Brain pericyte (primary cell): Measurements from ENCODE around the gene EFCAB3.
"Not testable (repeated sequence)": the region's sequence is repeated elsewhere in the genome, so short reads cannot be mapped to it uniquely, and the experiment has no call there.

Experiments
- DNase-seq: peaks from one replicate; pipeline ENCODE4 v3.0.0-alpha.2; 2012; ENCODE audit warnings: low read depth, low spot score

The EFCAB3 gene

DNA sequence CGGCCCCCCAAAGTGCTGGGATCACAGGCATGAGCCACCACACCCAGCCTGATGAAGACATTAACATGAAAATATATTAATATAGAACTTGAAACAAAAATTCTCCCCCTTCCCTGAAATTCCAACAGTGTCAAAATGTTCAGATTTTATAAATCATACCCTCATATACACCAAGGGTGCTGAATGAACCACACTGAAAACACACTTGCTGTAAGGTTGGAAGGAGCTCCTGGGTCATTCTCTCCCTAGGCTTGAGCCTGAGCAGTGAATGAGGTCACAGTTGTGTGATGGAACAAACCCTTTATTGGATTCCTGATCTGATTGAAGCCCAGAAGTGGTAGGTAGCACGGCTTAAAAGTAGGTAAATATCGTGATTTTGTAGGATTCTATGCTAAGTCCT is at the start of gene EFCAB3:
Gene EFCAB3, plus strand, starts transcription at position 301 of the 400 bp plus-strand sequence. CDS start 2,427 bp downstream, outside the sequence.
- DNase-seq: no peak

DNA sequence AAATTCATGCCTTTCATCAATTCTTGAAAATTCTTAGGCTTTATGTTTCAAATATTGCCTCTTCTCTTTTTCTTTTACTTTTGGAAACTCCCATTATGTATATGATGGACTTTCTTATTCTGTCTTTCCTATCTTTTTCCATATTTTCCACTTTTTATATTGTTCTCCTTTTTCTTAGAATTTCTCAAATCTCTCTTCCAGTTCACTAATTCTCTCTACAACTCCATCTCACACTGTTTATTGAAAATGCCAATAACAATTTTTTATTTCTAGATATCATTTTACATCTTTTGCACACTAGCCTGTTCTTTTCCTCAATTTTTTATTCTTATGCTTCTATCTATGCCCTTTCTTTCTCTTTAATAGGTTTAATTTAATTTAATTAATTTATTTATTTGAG is 43.8 kb upstream of the EFCAB3 start:
- DNase-seq: no peak

DNA sequence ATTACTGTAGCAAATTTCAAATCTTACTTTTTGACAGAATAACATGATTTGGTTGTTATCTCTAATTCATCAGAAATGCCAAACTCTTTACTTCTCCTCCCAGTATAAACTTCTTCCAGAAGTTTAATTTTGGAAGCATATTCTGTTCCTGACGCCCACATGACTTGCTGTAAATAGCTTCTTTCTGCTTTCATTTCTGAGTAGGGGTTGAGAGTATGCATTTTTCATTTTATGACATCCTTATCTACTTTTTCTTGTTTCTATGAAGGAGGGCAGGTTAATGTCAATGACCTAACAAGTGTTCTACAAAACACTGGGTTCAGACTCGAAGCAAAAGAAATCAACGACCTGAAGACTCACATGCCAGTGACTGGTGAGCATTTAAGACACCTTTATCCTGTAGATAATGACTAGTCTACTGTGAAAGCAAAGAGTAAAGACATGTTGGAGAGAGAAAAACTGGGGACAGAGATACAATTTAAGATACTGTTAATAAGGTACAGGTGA is 36.5 kb upstream of the EFCAB3 start:
- DNase-seq: no peak

DNA sequence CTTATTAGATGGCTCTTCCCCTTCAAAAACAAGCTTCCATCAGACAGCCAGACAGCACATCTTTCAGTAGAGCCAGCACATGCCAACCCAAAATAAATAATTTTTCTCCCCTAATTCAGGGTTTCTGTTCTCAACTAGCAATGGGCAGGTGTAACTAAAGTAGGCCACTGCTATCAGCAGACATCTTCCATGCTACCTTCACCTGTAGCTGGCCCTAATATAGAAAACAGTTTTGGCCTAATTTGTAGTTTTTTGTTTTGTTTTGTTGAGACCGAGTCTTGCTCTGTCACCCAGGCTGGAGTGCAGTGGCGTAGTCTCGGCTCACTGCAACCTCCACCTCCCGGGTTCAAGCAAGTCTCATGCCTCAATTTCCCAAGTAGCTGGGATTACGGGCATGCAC is 29.2 kb upstream of the EFCAB3 start:
- no peak for DNase-seq

DNA sequence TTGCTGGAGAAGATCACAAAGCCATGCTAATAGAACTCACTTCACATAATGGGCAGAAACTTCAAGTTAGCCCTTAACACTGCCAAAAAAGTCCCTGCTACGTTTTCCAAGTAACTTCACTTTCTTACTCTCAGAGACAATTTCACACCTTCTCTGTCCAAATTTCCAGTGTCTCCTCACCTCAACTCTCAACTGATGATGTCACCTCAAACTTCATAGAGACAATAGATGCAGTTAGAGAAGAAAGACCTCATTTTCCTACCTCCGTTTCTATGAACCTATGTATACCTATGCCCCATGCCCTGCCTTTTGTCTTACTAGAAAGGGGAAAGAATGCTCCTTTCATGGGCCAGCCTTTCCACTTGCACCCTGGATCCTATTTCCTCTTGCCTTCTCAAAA is 14.2 kb upstream of the EFCAB3 start:
- no peak for DNase-seq

DNA sequence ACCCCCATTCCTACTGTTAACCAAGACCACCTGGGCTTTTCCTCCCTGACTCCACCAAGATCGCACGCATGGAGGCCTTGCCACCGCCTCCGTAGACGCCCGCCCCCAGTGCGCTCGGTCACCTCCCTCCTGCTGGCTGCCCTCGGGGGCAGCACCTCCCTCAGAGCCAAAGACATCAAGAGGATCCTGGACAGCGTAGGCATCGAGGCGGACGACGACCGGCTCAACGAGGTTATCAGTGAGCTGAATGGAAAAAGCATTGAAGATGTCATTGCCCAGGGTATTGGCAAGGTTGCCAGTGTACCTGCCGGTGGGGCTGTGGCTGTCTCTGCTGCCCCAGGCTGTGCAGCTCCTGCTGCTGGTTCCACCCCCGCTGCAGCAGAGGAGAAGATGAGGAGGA is 1.2 kb downstream of the EFCAB3 start:
- DNase-seq: no peak

DNA sequence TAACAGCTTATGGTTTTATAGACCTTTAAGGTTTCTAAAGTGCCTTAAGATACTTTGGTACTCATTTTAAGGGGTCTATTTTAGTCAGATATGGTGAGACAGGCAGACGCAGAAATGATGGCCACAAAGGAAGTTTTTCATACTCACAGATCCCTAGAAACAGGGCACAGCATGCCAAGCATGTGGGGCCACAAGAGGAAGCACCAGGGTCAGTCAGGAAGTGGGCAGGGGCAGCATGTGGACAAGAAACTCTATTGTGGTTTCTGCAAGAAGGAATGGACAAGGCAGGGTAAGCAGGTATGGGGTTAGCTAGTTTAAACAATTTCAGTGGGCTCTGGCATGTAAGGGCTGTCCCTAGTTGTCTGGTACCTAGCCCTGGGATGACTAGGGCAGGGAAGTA is 8.5 kb downstream of the EFCAB3 start:
- DNase-seq: no peak

DNA sequence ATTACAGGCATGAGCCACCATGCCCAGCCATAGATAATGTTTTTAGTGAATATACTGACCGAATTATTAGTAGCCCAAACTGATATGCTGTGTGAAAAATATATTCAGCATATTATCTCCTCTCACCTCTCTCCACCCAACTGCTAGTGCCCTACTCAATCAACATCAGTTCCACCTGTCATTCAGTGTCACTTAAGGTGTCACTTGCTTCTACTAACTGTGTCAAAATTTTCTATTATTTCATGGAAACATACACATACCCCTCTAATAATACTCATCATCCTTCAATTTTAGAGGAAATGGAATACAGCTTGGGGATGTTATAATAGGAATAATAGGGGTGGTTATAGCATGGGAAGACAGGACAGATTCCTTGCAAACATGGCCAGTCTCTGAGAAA is 12.6 kb downstream of the EFCAB3 start:
- no peak for DNase-seq

DNA sequence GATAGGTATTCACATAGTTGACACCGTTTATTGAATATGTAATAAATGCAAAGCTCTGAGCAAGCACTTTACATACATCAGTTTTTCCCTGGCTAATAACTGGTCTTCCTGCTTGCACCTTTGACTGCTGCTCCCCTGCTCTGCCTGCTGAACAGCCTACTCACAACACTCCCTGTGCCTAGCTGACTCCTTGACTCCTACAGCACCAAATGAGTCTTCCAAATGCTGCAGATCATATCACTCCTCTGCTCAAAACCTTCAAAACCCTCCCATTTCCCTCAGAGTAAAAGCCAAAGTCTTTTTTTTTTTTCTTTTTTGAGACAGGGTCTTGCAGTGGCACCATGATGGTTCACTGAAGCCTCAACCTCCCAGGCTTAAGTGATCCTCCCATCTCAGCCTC is 18.5 kb downstream of the EFCAB3 start:
- no peak for DNase-seq

DNA sequence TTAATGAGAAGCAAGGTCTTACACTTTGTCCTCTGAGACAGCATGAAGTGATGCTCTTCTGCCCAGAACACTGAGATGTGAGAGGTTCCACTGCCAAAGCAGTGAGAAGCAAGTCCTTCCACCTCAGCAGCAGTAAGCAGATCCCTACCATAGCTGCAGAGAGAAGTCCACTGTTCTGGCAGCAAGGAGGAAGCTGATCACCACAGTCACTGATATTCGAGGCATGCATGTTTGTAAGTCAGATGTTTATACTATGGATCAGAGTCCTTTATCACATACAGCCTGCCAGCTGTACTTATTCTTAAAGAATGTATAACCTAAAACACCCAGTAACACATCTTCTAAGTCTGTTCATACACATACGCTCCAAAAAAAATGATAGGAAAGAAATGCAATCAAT is 25.1 kb downstream of the EFCAB3 start:
- DNase-seq: no peak

DNA sequence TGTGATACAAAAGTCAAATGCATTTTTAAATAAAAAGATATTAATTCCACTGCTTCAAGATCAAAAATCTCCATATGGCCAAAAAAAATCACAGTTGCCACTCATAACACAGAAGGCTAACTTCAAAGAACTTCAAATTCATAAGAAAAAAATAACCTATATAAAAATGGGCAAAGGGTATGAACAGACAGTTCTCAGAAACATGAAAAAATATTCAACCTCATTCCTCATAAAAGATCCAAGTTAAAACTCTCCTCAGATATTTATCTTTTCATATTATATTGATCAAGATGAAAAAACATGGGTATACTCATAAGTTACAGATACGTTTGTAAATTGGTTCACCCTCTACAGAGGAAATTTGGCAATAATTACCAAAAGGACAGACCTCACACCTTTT is 32.7 kb downstream of the EFCAB3 start:
- DNase-seq: not testable (repeated sequence)

DNA sequence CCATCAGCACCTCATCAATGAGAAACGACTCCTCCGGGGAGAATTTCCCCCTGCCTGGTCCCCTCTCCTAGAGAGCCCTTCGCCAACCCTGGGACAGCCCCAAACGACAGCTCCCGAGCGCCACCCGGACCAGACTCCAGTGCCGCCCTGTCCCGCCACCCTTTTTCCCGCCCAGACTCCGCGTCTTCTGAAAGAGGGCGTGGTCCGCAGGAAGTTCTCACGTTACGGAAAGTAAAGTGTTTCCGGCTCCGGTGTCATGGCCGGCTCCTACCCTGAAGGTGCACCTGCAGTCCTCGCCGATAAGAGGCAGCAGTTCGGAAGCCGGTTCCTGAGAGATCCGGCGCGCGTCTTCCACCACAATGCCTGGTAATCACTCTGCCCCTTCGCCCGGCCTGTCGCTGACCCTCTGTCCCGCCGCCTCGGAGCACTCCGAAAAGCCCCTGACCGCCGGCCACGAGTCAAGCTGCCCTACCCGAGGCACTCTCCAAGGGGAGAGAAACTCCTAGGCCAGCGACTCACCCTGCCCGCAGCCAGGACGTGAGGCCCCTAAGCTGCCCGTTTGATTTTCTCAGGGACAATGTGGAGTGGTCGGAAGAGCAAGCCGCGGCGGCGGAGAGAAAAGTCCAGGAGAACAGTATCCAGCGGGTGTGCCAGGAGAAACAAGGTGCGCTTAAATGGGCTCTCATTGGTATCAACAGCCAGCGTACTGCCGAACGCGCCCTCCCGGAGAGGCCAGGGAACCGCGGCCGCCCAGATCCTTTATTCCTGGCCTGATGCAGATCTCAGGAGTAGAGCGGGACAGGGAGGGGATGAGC is 43.5 kb downstream of the EFCAB3 start, which contains the start of gene METTL2A:
Gene METTL2A, plus strand, starts transcription at position 251 of the 815 bp plus-strand sequence. Its CDS starts 6 bp downstream, at position 257.
- DNase-seq: peak; percentile 1

DNA sequence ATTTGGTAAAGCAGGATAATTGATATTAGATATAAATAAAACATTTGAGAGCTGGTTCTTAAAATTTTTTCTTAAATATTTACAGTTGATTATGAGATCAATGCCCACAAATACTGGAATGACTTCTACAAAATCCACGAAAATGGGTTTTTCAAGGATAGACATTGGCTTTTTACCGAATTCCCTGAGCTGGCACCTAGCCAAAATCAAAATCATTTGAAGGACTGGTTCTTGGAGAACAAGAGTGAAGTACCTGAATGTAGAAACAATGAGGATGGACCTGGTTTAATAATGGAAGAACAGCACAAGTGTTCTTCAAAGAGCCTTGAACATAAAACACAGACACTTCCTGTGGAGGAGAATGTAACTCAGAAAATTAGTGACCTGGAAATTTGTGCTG is 45.9 kb downstream of the EFCAB3 start:
- DNase-seq: not testable (repeated sequence)

DNA sequence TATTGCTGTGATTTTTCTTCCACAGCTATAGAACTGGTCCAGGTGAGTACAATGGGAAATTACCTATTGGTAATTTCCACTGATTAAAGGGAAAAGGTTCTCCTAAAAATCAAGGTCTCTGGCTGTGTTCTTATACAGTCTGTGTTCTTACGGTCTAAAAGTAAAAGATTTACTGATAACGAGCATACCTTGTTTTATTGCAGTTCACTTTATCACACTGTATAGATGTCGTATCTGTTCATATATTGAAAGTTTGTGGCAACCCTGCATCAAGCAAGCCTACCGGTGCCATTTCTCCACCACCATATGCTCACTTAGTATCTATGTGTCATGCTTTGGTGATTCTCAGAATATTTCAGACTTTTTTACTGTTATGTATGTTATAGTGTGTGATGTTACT is 54.9 kb downstream of the EFCAB3 start:
- not testable (repeated sequence) for DNase-seq

DNA sequence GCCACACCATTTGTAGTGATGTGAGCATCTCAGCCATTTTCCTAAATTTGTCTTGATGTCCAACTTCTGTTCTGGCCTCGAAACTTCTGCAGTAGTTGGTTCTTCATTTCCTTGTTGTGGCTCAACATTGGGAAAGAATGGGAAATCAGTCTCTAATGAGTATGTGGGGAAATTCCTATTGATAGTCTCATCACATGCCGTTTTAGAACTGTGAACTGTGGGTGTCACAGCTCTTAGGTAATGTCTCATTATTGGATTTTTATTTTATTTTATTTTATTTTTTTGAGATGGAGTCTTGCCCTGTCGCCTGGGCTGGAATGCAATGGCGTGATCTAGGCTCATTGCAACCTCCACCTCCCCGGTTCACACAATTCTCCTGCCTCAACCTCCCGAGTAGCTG is 60.8 kb downstream of the EFCAB3 start:
- not testable (repeated sequence) for DNase-seq

DNA sequence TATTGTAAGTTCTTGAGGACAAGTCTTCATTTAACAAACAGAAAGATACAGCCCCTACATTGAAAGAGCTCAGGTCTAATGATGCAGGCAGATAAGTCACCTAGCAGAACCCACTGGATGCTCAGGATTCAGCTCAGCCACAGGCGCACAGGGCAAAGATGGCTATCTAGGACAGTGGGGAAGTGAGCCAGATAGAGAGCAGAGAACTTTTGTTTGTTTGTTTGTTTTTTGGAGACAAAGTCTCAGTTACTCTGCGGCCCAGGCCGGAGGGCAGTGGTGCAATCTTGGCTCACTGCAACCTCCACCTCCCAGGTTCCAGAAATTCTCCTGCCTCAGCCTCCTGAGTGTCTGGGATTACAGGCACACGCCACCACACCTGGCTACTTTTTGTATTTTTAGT is 63.7 kb downstream of the EFCAB3 start:
- no peak for DNase-seq

DNA sequence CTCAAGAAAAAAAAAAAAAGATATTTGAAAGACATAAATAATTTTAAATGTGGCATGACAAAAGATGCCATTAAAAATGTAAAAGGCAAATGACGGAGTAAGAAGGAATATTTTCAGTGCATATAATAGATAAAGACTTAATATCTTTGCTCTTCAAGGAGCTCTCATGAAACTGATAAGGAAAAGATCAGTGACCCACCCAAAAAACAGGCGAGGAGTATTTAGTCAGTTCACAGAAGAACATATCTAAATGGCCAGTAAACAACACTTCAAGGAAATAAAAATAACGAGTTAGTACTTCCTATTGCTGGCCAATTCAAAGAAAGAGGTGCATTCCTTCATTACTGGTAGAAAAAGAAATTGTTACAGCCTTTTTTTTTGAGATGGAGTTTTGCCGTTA is 65.4 kb downstream of the EFCAB3 start:
- not testable (repeated sequence) for DNase-seq

DNA sequence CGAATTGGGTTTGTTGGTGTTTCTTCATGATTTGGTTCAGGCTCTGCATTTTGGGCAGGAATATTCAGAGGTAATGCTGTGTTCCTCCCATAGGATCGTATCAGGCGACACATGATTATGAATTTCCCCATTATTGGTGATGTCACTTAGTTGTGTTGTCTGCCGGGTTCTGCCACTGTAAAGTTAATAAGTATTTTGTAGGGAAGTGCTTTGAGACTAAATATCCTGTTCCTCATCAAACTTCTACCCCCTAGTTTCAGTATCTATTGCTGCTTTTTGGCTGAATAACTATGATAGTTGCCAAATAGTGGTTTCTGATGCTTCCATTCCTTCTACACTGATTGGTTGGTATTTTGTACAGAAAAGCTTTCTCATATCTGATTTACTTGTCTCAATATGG is 71.8 kb downstream of the EFCAB3 start:
- not testable (repeated sequence) for DNase-seq

DNA sequence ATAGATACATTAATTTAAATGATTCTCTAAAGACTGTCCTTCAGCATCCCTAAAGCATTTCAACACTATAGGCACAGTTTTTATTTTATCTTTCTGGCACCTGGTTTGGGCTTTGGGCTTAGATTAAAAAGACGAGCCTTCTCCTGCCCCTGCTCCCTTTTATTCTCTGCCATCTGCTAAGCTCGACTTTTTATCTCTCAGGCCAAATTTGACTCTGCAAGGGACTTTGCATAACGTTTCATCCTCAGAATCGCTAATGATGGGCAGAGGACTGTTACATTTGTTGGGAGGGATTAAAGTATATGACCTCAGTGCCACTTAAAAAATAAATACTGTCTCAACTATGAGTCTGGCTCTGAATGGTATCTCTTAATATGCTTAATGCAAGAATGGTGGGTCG is 72.7 kb downstream of the EFCAB3 start:
- not testable (repeated sequence) for DNase-seq

DNA sequence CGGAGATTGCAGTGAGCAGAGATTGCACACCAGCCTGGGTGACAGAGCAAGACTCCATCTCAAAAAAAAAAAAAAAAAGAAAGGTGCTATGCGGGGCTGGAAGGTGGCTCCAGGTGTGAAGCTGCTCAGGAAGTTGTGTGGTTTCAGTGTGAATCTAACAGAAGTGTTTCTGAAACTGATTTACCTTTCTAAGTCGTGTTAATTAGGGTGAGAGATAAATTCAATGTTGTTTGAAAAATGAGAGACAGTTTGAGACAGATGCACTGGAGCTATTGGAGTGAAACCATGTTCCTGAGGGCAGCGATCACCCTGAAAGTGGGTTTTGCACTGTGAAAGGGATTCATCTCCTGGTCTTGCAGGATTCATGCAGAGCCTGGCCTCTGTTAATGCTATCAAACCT is 73.3 kb downstream of the EFCAB3 start:
- not testable (repeated sequence) for DNase-seq

DNA sequence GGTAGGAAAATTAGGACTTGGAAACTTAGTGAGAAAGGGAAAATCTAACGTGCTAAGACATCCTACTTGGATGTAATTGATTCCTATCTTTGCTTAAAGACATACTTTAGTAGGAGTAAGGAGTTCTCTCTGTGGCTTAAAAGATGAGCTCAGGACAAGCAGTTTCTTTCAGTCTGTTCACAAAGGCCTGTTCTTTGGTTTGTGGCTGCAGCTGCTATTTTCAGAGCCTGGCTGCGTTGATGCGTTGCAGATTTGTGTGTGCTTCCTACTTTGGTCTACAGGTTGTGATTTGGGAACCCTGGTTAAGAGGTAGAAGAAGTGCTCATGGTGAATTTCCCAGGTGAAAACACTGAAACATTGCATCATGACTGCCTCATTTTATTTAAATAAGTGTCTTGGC is 73.8 kb downstream of the EFCAB3 start:
- DNase-seq: not testable (repeated sequence)

DNA sequence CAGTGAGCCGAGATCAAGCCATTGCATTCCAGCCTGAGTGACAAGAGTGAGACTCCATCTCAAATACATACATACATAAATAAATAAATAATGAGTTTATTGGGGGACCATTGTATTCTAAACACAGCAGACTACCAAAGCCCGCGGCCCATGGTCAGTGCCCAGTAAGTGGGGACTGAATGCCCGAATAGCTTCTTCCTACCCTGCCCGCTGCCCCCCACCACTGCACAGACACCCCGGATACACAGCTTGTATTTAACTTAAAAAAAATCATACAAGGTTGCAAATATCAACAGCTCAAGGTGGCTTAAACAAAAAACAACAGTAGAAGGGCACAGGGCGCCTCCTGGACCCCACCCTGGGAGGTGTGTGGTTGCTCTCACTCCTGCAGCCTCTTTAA is 75.7 kb downstream of the EFCAB3 start:
- DNase-seq: no peak

DNA sequence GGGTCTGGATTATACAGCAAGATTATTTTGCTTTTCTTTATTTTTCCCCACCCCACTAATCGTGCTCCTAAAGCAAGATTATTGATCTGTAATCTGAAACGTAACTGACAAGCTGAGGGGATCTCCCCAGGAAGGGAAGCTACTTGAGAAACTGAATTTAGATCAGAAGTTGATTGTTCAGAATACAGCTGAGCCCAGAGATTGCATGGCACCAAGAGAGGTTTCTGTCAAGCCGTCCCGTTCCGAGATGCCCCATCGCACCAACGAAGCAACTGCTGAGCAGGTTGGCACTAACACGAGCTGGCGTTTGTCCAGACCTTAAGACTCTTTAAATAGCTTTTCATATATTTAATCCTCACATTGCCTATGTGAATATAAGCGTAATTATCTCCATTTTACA is 78.1 kb downstream of the EFCAB3 start:
- not testable (repeated sequence) for DNase-seq
